HEK293T (cell line): ENCODE measurements around the gene SUB1.

Experiments
- CTCF ChIA-PET: fragments of 350-600 bp; formaldehyde crosslinking; extraction: SDS; loops from one replicate; lab custom pipeline; 2021; ENCODE audit warnings: antibody characterized with exemption, inconsistent platforms; lab: Yijun Ruan, JAX
- POLR2A ChIA-PET: fragments of 350-600 bp; formaldehyde crosslinking; extraction: SDS; loops from one replicate; lab custom pipeline; 2020; ENCODE audit warnings: antibody characterized with exemption, inconsistent platforms; lab: Yijun Ruan, JAX
- DNase-seq: peaks from one replicate; pipeline ENCODE4 v3.0.0; 2012; ENCODE audit warnings: mixed read lengths; ENCODE audit errors: extremely low spot score
- ARNT ChIP-seq: fragments of 450-650 bp; IDR thresholded peaks from 2 replicates; pipeline ENCODE4 v1.6.1; 2017; ENCODE audit warnings: mild to moderate bottlenecking
- BHLHE40 ChIP-seq: fragments of 450-650 bp; IDR thresholded peaks from 2 replicates; pipeline ENCODE4 v1.6.1; 2016; ENCODE audit warnings: mild to moderate bottlenecking, moderate library complexity, borderline replicate concordance
- CTBP1 ChIP-seq: fragments of 450-650 bp; IDR thresholded peaks from 2 replicates; pipeline ENCODE4 v1.6.1; 2016; ENCODE audit warnings: borderline replicate concordance
- ELF4 ChIP-seq: fragments of 450-650 bp; IDR thresholded peaks from 2 replicates; pipeline ENCODE4 v1.6.1; 2017; ENCODE audit warnings: antibody characterized with exemption
- FOXA1 ChIP-seq: fragments of 450-650 bp; IDR thresholded peaks from 2 replicates; pipeline ENCODE4 v1.6.1; 2016; ENCODE audit warnings: mild to moderate bottlenecking
- FOXK2 ChIP-seq: fragments of 450-650 bp; IDR thresholded peaks from 2 replicates; pipeline ENCODE4 v1.6.1; 2016; ENCODE audit warnings: mild to moderate bottlenecking
- FOXM1 ChIP-seq: fragments of 450-650 bp; IDR thresholded peaks from 2 replicates; pipeline ENCODE4 v1.6.1; 2017; ENCODE audit warnings: mild to moderate bottlenecking, borderline replicate concordance
- HDGF ChIP-seq: fragments of 450-650 bp; IDR thresholded peaks from 2 replicates; pipeline ENCODE4 v1.6.1; 2017; ENCODE audit warnings: antibody characterized with exemption, borderline replicate concordance
- L3MBTL2 ChIP-seq: fragments of 450-650 bp; conservative IDR thresholded peaks from 2 replicates; pipeline ENCODE4 v1.6.1; 2016; ENCODE audit warnings: mild to moderate bottlenecking
- LEF1 ChIP-seq: fragments of 450-650 bp; IDR thresholded peaks from 2 replicates; pipeline ENCODE4 v1.6.1; 2017; ENCODE audit warnings: mild to moderate bottlenecking, borderline replicate concordance
- NFRKB ChIP-seq: fragments of 450-650 bp; IDR thresholded peaks from 2 replicates; pipeline ENCODE4 v1.6.1; 2016; ENCODE audit warnings: mild to moderate bottlenecking, moderate library complexity
- PKNOX1 ChIP-seq: fragments of 450-650 bp; IDR thresholded peaks from 2 replicates; pipeline ENCODE4 v1.6.1; 2016
- SP1 ChIP-seq: fragments of 450-650 bp; IDR thresholded peaks from 2 replicates; pipeline ENCODE4 v1.6.1; 2017
- SUZ12 ChIP-seq: fragments of 450-650 bp; IDR thresholded peaks from 2 replicates; pipeline ENCODE4 v1.6.1; 2016; ENCODE audit warnings: mild to moderate bottlenecking
- TARDBP ChIP-seq: fragments of 450-650 bp; IDR thresholded peaks from 2 replicates; pipeline ENCODE4 v1.6.1; 2016
- ZNF384 ChIP-seq: fragments of 450-650 bp; IDR thresholded peaks from 2 replicates; pipeline ENCODE4 v1.6.1; 2016

Gene SUB1

GRCh38 chr5:32574540-32575175 is 10.7 kb upstream of the SUB1 start:
- CTCF ChIA-PET, result interaction anchor here (0.6 kb wide), 1 partner anchor 463 kb away, joined by 3 read pairs; no protein-coding TSS in a partner anchor
- POLR2A ChIA-PET, result no interaction called here
- TF ChIP-seq CTBP1, result no peak
- TF ChIP-seq SUZ12, result no peak
- no peak for TF ChIP-seq SP1
- TF ChIP-seq ELF4, result no peak
- no peak for TF ChIP-seq FOXA1
- no peak for TF ChIP-seq HDGF
- DNase-seq, result no peak

- no peak for TF ChIP-seq HDGF
- TF ChIP-seq CTBP1, result no peak
- TF ChIP-seq FOXA1, result no peak
- no peak for TF ChIP-seq LEF1
- TF ChIP-seq NFRKB, result no peak
- TF ChIP-seq FOXM1, result no peak
- TF ChIP-seq ELF4, result no peak
- TF ChIP-seq FOXK2, result no peak
- TF ChIP-seq ARNT, result no peak
- TF ChIP-seq PKNOX1, result no peak
- no peak for TF ChIP-seq SP1
- TF ChIP-seq L3MBTL2, result no peak
- no peak for TF ChIP-seq BHLHE40
- no peak for TF ChIP-seq ZNF384
- TF ChIP-seq TARDBP, result no peak
- no peak for TF ChIP-seq SUZ12
- POLR2A ChIA-PET, result interaction anchor here (1.5 kb wide), 1 partner anchor 88 kb away, joined by 3 read pairs; no protein-coding TSS in a partner anchor
- CTCF ChIA-PET, result interaction anchor here (1.2 kb wide), 1 partner anchor 12 kb away, joined by 3 read pairs; no protein-coding TSS in a partner anchor
- no peak for DNase-seq
Observed at GRCh38 chr5:32578363-32578762, 7.0 kb upstream of the SUB1 start.

GRCh38 chr5:32578764-32579163 is 6.6 kb upstream of the SUB1 start:
- POLR2A ChIA-PET, result interaction anchor here (1.5 kb wide), 1 partner anchor 89 kb away, joined by 3 read pairs; no protein-coding TSS in a partner anchor
- DNase-seq, result no peak
- CTCF ChIA-PET, result interaction anchor here (1.2 kb wide), 1 partner anchor 11 kb away, joined by 3 read pairs; no protein-coding TSS in a partner anchor
- TF ChIP-seq FOXK2 (no peak), LEF1 (no peak), TARDBP (no peak), FOXM1 (no peak), NFRKB (no peak), L3MBTL2 (no peak), SUZ12 (no peak), CTBP1 (no peak), HDGF (no peak), BHLHE40 (no peak)

- CTCF ChIA-PET, result no interaction called here
- DNase-seq, result no peak
- POLR2A ChIA-PET, result no interaction called here
- TF ChIP-seq SUZ12 (no peak), L3MBTL2 (no peak), FOXA1 (no peak), CTBP1 (no peak), NFRKB (no peak), SP1 (no peak), FOXM1 (no peak), FOXK2 (no peak), ELF4 (no peak), BHLHE40 (no peak), ZNF384 (no peak), HDGF (no peak), TARDBP (no peak), PKNOX1 (no peak), LEF1 (no peak), ARNT (no peak)
Observed at GRCh38 chr5:32581010-32581785, 4.2 kb upstream of the SUB1 start.

GRCh38 chr5:32583582-32584232 is 1.6 kb upstream of the SUB1 start:
- CTCF ChIA-PET, result no interaction called here
- POLR2A ChIA-PET, result interaction anchor here (1.7 kb wide), 1 partner anchor 10 kb away, joined by 4 read pairs; no protein-coding TSS in a partner anchor
- no peak for DNase-seq
- no peak for TF ChIP-seq TARDBP
- 0 out of 2 replicates have a peak, but pooled peaks have one; percentile 11 for TF ChIP-seq ZNF384

- TF ChIP-seq FOXA1 (no peak), SUZ12 (no peak), SP1 (no peak), PKNOX1 (no peak)
- no peak for DNase-seq
- CTCF ChIA-PET, result interaction anchor here (1.0 kb wide), 1 partner anchor 95 kb away, joined by 3 read pairs; no protein-coding TSS in a partner anchor
- POLR2A ChIA-PET, result interaction anchor here (0.6 to 1.7 kb wide), 7 partner anchors 11 to 95 kb away, joined by 3 to 5 read pairs (median 4); no protein-coding TSS in a partner anchor
Observed at GRCh38 chr5:32584646-32585045, 711 bp upstream of the SUB1 start.
